ENCODE data around the gene KCNQ1.

KCNQ1 gene

GRCh38 chr11:2565447-2566222 lies 120.8 kb downstream of the KCNQ1 start:
- no peak for DNase-seq (ENCODE audit: low read depth in 4 of 4, low spot score in 1 of 4)

- no peak for DNase-seq (ENCODE audit: low read depth in 4 of 4, low spot score in 1 of 4)
Observed at GRCh38 chr11:2566223-2567025, 121.6 kb downstream of the KCNQ1 start.

- DNase-seq (ENCODE audit: low read depth in 4 of 4, low spot score in 1 of 4): no peak
Observed at GRCh38 chr11:2567026-2567671, 122.3 kb downstream of the KCNQ1 start.

GRCh38 chr11:2569321-2569721 lies 124.5 kb downstream of the KCNQ1 start:
- DNase-seq (ENCODE audit: low read depth in 4 of 4, low spot score in 1 of 4): no peak

GRCh38 chr11:2569731-2570210 lies 125.0 kb downstream of the KCNQ1 start:
- DNase-seq (ENCODE audit: low read depth in 4 of 4, low spot score in 1 of 4): no peak

GRCh38 chr11:2570211-2570811 lies 125.5 kb downstream of the KCNQ1 start:
- no peak for DNase-seq (ENCODE audit: low read depth in 4 of 4, low spot score in 1 of 4)

GRCh38 chr11:2570841-2571597 lies 126.2 kb downstream of the KCNQ1 start:
- DNase-seq (ENCODE audit: low read depth in 4 of 4, low spot score in 1 of 4): no peak

GRCh38 chr11:2571598-2572281 lies 126.9 kb downstream of the KCNQ1 start:
- DNase-seq (ENCODE audit: low read depth in 4 of 4, low spot score in 1 of 4): no peak

GRCh38 chr11:2572491-2573239 lies 127.9 kb downstream of the KCNQ1 start:
- no peak for DNase-seq (ENCODE audit: low read depth in 4 of 4, low spot score in 1 of 4)

- DNase-seq (ENCODE audit: low read depth in 4 of 4, low spot score in 1 of 4): no peak
Observed at GRCh38 chr11:2573240-2574042, 128.6 kb downstream of the KCNQ1 start.

- no peak for DNase-seq (ENCODE audit: low read depth in 4 of 4, low spot score in 1 of 4)
Observed at GRCh38 chr11:2574043-2574552, 129.3 kb downstream of the KCNQ1 start.

- DNase-seq (ENCODE audit: low read depth in 4 of 4, low spot score in 1 of 4): no peak
Observed at GRCh38 chr11:2574553-2575535, 130.0 kb downstream of the KCNQ1 start.

GRCh38 chr11:2575591-2576051 lies 130.8 kb downstream of the KCNQ1 start:
- DNase-seq (ENCODE audit: low read depth in 4 of 4, low spot score in 1 of 4): no peak

GRCh38 chr11:2576111-2576510 lies 131.3 kb downstream of the KCNQ1 start:
- DNase-seq (ENCODE audit: low read depth in 4 of 4, low spot score in 1 of 4): no peak

- no peak for DNase-seq (ENCODE audit: low read depth in 4 of 4, low spot score in 1 of 4)
Observed at GRCh38 chr11:2576549-2576948, 131.7 kb downstream of the KCNQ1 start.

- no peak for DNase-seq (ENCODE audit: low read depth in 4 of 4, low spot score in 1 of 4)
Observed at GRCh38 chr11:2577031-2577990, 132.5 kb downstream of the KCNQ1 start.
